Measurements from ENCODE around the gene FBXO36. TPM values are rescaled to one million over a fixed set of nuclear protein-coding genes. Genes with fewer than 3 reads are reported as not detected.

The FBXO36 gene
- total and polyA plus RNA-seq, 2 of the 8 experiments (the other 6 are each of a cell fraction or from before 2014, with no cell fraction given), result 3.4 TPM

- Histone ChIP-seq H2AFZ (ENCODE audit: low read length) (no peak overlapping the region), H3K23me2 (ENCODE audit: low read depth, low read length) (no peaks in the 10 kb centered on the region), H4K91ac (replicated peaks; ENCODE audit: insufficient read length, low read length) (no peak overlapping the region), H4K20me1 (replicated peaks in 1 of 2; ENCODE audit: control insufficient read depth in 1 of 2, insufficient read depth in 2 of 2, low read length in 2 of 2) (peaks cover 3 to 6% of the 10 kb centered on the region in 2 experiments), H3K14ac (ENCODE audit: insufficient read length) (no peak overlapping the region), H3K23ac (ENCODE audit: insufficient read length) (no peak overlapping the region), H2BK15ac (ENCODE audit: low read length) (no peak overlapping the region), H4K5ac (ENCODE audit: insufficient read length, low read depth, low read length) (no peak overlapping the region), H3K4me3 (ENCODE audit: extremely low read depth in 1 of 4, insufficient read depth in 2 of 4, low read depth in 3 of 4, low read length in 4 of 4) (no peak overlapping the region), H4K8ac (ENCODE audit: extremely low read depth, insufficient read depth, low read length) (no peak overlapping the region), H2BK12ac (ENCODE audit: low read depth, low read length) (no peak overlapping the region), H2AK5ac (ENCODE audit: low read depth, low read length) (no peak overlapping the region), H2BK5ac (ENCODE audit: low read depth, low read length) (no peak overlapping the region), H3K79me1 (ENCODE audit: low read depth, low read length) (0 out of 2 replicates have a peak, but pooled peaks cover 2% of the 10 kb centered on the region), H3K36me3 (ENCODE audit: control insufficient read depth in 2 of 4, insufficient read depth in 4 of 4, low read length in 3 of 4) (peaks cover 0 to 21% (median 3%) of the 10 kb centered on the region in 4 experiments; a peak in 4 of 8 replicates), H2BK20ac (ENCODE audit: low read length) (no peak overlapping the region), H3K27ac (ENCODE audit: low read depth, low read length) (no peak overlapping the region), H3K9ac (replicated peaks in 1 of 4; ENCODE audit: extremely low read depth in 1 of 4, low read depth in 3 of 4, low read length in 3 of 4) (no peak overlapping the region), H3K4ac (replicated peaks; ENCODE audit: insufficient read length, low read depth, low read length) (no peak overlapping the region), H3K27me3 (replicated peaks in 1 of 4; ENCODE audit: control insufficient read depth in 3 of 4, extremely low read depth in 1 of 4, insufficient read depth in 3 of 4, low read length in 3 of 4) (no peaks in the 10 kb centered on the region), H3K18ac (ENCODE audit: extremely low read depth, low read length) (no peak overlapping the region), H3K4me2 (ENCODE audit: insufficient read depth in 1 of 2, low read depth in 2 of 2, low read length in 2 of 2) (no peak overlapping the region), H3K56ac (replicated peaks; ENCODE audit: insufficient read length, low read depth, low read length) (no peak overlapping the region), H3K4me1 (replicated peaks in 1 of 4; ENCODE audit: control insufficient read depth in 3 of 4, insufficient read depth in 4 of 4, low read length in 3 of 4) (peaks cover 0 to 2% (median 0%) of the 10 kb centered on the region in 4 experiments; a peak in 1 of 7 replicates), H3K79me2 (ENCODE audit: control insufficient read depth in 1 of 2, insufficient read depth in 2 of 2, low read length in 2 of 2) (peaks cover 0 to 68% of the 10 kb centered on the region in 2 experiments; a peak in 2 of 4 replicates), H3K9me3 (ENCODE audit: insufficient read depth in 2 of 2, low read depth in 1 of 2, low read length in 1 of 2) (no peaks in the 10 kb centered on the region), H2BK120ac (replicated peaks; ENCODE audit: low read depth, low read length) (no peak overlapping the region)
- DNase-seq (ENCODE audit: low read depth in 1 of 2, low spot score in 2 of 2), result no peak
- FAIRE-seq, result peak; percentile 52
- TF ChIP-seq PHF8 (conservative IDR thresholded peaks at IDR 0.05; ENCODE audit: low read depth, low read length) (no peak), KDM4A (IDR thresholded peaks at IDR 0.05; ENCODE audit: low read depth, low read length, severe bottlenecking) (no peak)
- ChIA-PET POLR2A (ENCODE audit: partially characterized antibody) (no interaction called here), CTCF (ENCODE audit: partially characterized antibody) (no interaction called here)
- 82% methylated on average over 2 of the region's 2 CpGs; no CpG with 5 or more reads in 1 of the 2 experiments for WGBS, 2 experiments (ENCODE audit: extremely low coverage in 1 of 2, insufficient coverage in 1 of 2, insufficient read length in 1 of 2, insufficient replicate concordance in 2 of 2, low coverage in 1 of 2, low lambda C conversion rate in 2 of 2, missing lambda C conversion rate in 1 of 2)
Measured at GRCh38 chr2:229882583-229882982, 39.7 kb upstream of the FBXO36 start.
